Calu3 (cell line): ENCODE measurements around the gene PDE4B. TPM values are rescaled to one million over a fixed set of nuclear protein-coding genes. Genes with fewer than 3 reads are reported as not detected.

Experiments
- BruUV-seq: library from RNA; stranded (reverse); fragments of 400-500 nt; replicated peaks from 2 replicates; lab custom pipeline; 2021; lab: Mats Ljungman, UMichigan
- CTCF ChIA-PET: fragments of 300-600 bp; sonication (Branson Sonifier 250); formaldehyde crosslinking; loops from one replicate; lab custom pipeline; 2022; ENCODE audit warnings: antibody characterized with exemption; lab: Charles Lee
- DNase-seq: peaks from one replicate; pipeline ENCODE4 v3.0.0; 2022
- H3K27ac Mint-ChIP-seq: one replicate; pipeline ENCODE4 v1.8.0; 2022; ENCODE audit warnings: mixed read lengths; ENCODE audit not compliant: unreplicated experiment
- H3K27me3 Mint-ChIP-seq: one replicate; pipeline ENCODE4 v1.8.0; 2022; ENCODE audit warnings: mixed read lengths; ENCODE audit not compliant: unreplicated experiment
- H3K36me3 Mint-ChIP-seq: one replicate; pipeline ENCODE4 v1.8.0; 2022; ENCODE audit warnings: mild to moderate bottlenecking, moderate library complexity, mixed read lengths; ENCODE audit not compliant: insufficient read depth, unreplicated experiment
- H3K4me1 Mint-ChIP-seq: one replicate; pipeline ENCODE4 v1.8.0; 2022; ENCODE audit warnings: mild to moderate bottlenecking, low read depth, mixed read lengths; ENCODE audit not compliant: unreplicated experiment
- H3K4me3 Mint-ChIP-seq: one replicate; pipeline ENCODE4 v1.8.0; 2022; ENCODE audit warnings: mild to moderate bottlenecking, low read depth, moderate library complexity, mixed read lengths; ENCODE audit not compliant: unreplicated experiment
- H3K9me3 Mint-ChIP-seq: one replicate; pipeline ENCODE4 v1.8.0; 2022; ENCODE audit warnings: low read depth, mixed read lengths; ENCODE audit not compliant: unreplicated experiment
- intact Hi-C: fragments of 100-400 bp; cut with micrococcal nuclease; formaldehyde crosslinking; loops from one replicate; pipeline ENCODE4 v1.10.0; 2022; ENCODE audit not compliant: unreplicated experiment
- total RNA-seq: library from RNA; stranded (reverse); gene quantifications from 2 replicates; pipeline ENCODE4 v1.2.3, GENCODE V29; 2022
- TF ChIP-seq, protein P1 (sequence below): fragments of 200-600 bp; IDR thresholded peaks from one replicate; pipeline ENCODE4 v1.8.0; 2022; ENCODE audit warnings: antibody characterized with exemption; ENCODE audit not compliant: unreplicated experiment

The PDE4B gene
- total RNA-seq, 1 experiment from 2014 or later: 2.9 TPM

DNA sequence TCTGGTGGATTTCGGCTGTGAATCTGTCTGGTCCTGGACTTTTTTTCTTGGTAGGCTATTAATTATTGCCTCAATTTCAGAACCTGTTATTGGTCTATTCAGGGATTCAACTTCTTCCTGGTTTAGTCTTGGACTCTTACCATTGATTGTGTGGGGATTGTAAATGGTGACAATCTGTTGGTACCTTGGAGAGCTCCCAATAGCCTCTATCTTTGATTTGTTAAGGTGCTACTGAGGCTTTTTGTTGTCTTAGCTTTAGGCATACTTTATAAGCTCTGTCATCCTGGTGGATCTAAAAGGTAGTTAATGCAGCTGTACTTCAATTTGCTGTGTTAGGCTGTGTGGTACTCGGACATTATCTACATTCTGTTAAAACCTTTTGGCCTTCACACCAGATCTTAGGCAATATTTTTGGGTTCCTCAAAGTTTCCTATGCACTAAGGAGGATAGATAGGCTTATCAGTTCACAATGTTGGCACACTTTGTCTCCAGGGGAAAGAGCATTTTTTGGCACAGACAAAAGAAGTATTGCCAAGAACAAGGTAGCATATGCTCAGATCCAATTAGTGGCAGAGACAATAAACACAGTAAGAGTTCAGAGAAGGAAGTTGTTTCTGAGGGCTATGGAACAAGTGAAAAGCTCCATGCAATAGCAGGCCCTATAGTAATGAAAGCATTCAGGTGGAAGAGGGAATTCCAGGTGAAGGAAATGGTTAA is 230.4 kb downstream of the PDE4B start:
- Mint-ChIP-seq H3K9me3 (no peaks in the 10 kb centered on the region), H3K4me1 (no peaks in the 10 kb centered on the region), H3K27me3 (no peaks in the 10 kb centered on the region), H3K36me3 (no peaks in the 10 kb centered on the region), H3K4me3 (no peak overlapping the region), H3K27ac (no peak overlapping the region)
- BruUV-seq: no TSS peak
- no peak for DNase-seq
- intact Hi-C loops: no loop called here
- CTCF ChIA-PET: no interaction called here
- TF ChIP-seq, protein P1, sequence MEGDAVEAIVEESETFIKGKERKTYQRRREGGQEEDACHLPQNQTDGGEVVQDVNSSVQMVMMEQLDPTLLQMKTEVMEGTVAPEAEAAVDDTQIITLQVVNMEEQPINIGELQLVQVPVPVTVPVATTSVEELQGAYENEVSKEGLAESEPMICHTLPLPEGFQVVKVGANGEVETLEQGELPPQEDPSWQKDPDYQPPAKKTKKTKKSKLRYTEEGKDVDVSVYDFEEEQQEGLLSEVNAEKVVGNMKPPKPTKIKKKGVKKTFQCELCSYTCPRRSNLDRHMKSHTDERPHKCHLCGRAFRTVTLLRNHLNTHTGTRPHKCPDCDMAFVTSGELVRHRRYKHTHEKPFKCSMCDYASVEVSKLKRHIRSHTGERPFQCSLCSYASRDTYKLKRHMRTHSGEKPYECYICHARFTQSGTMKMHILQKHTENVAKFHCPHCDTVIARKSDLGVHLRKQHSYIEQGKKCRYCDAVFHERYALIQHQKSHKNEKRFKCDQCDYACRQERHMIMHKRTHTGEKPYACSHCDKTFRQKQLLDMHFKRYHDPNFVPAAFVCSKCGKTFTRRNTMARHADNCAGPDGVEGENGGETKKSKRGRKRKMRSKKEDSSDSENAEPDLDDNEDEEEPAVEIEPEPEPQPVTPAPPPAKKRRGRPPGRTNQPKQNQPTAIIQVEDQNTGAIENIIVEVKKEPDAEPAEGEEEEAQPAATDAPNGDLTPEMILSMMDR: no peak

GRCh38 chr1:66025188-66025587 is 232.5 kb downstream of the PDE4B start:
- TF ChIP-seq, protein P1: no peak
- Mint-ChIP-seq H3K4me3 (no peak overlapping the region), H3K27ac (no peak overlapping the region), H3K27me3 (no peaks in the 10 kb centered on the region), H3K36me3 (no peaks in the 10 kb centered on the region), H3K4me1 (no peaks in the 10 kb centered on the region), H3K9me3 (peaks cover 7% of the 10 kb centered on the region)
- intact Hi-C loops: no loop called here
- no peak for DNase-seq
- CTCF ChIA-PET: no interaction called here
- BruUV-seq: no TSS peak

DNA sequence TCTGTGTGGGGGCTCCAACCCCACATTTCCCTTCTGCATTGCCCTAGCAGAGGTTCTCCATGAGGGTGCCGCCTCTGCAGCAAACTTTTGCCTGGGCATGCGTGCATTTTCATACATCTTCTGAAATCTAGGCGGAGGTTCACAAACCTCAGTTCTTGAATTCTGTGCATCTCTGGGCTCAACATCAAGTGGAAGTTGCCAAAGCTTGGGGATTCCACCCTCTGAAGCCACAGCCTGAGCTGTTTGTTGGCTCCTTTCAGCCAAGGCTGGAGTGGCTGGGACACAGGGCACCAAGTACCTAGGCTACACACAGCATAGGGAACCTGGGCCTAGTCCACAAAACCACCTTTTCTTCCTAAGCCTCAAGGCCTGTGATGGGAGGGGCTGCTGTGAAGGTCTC is 235.3 kb downstream of the PDE4B start:
- no peak for DNase-seq
- Mint-ChIP-seq H3K36me3 (no peaks in the 10 kb centered on the region), H3K9me3 (peaks cover 11% of the 10 kb centered on the region), H3K4me1 (no peaks in the 10 kb centered on the region), H3K4me3 (no peak overlapping the region), H3K27me3 (no peaks in the 10 kb centered on the region), H3K27ac (no peak overlapping the region)
- intact Hi-C loops: no loop called here
- CTCF ChIA-PET: no interaction called here
- BruUV-seq: no TSS peak
- TF ChIP-seq, protein P1: no peak

GRCh38 chr1:66033781-66034180 is 241.1 kb downstream of the PDE4B start:
- H3K4me3 Mint-ChIP-seq: no peak overlapping the region
- peaks cover 6% of the 10 kb centered on the region for H3K9me3 Mint-ChIP-seq
- no TSS peak for BruUV-seq
- no peak for DNase-seq
- intact Hi-C loops: no loop called here
- H3K36me3 Mint-ChIP-seq: no peaks in the 10 kb centered on the region
- no peaks in the 10 kb centered on the region for H3K4me1 Mint-ChIP-seq
- CTCF ChIA-PET: no interaction called here
- TF ChIP-seq, protein P1: no peak
- H3K27ac Mint-ChIP-seq: no peak overlapping the region
- no peaks in the 10 kb centered on the region for H3K27me3 Mint-ChIP-seq
